Neural progenitor cell (in vitro differentiated cells): Measurements from ENCODE around the gene BAX. TPM values are rescaled to one million over a fixed set of nuclear protein-coding genes. Genes with fewer than 3 reads are reported as not detected.

ENCODE experiments used
- DNase-seq: peaks from one replicate; pipeline ENCODE4 v3.0.0-alpha.2; 2016; ENCODE audit warnings: low spot score
- H2AFZ ChIP-seq: fragments of 200-600 bp; sonication (generic); replicated peaks from 2 replicates; pipeline ENCODE4 v1.6.1; 2016; ENCODE audit warnings: antibody characterized with exemption
- H3F3A ChIP-seq: fragments of 200-600 bp; sonication (generic); 2 replicates; pipeline ENCODE4 v1.6.1; 2016; ENCODE audit warnings: antibody characterized with exemption, low read depth
- H3K27ac ChIP-seq: fragments of 200-600 bp; sonication (generic); 2 replicates; pipeline ENCODE4 v1.5.1; 2016; ENCODE audit warnings: mild to moderate bottlenecking
- H3K27me3 ChIP-seq: fragments of 200-600 bp; sonication (generic); 2 replicates; pipeline ENCODE4 v1.6.1; 2016; ENCODE audit warnings: mild to moderate bottlenecking, moderate library complexity
- H3K36me3 ChIP-seq: fragments of 200-600 bp; sonication (generic); 2 replicates; pipeline ENCODE4 v1.5.1; 2016
- H3K4me1 ChIP-seq: fragments of 200-600 bp; sonication (generic); 2 replicates; pipeline ENCODE4 v1.6.1; 2016; ENCODE audit warnings: mixed run types
- H3K4me2 ChIP-seq: fragments of 200-600 bp; sonication (generic); 2 replicates; pipeline ENCODE4 v1.6.1; 2016
- H3K4me3 ChIP-seq: fragments of 200-600 bp; sonication (generic); 2 replicates; pipeline ENCODE4 v1.5.1; 2016
- H3K79me2 ChIP-seq: fragments of 200-600 bp; sonication (generic); 2 replicates; pipeline ENCODE4 v1.6.1; 2016; ENCODE audit warnings: low read depth
- H3K9ac ChIP-seq: fragments of 200-600 bp; sonication (generic); 2 replicates; pipeline ENCODE4 v1.6.1; 2016
- H3K9me3 ChIP-seq: fragments of 200-600 bp; sonication (generic); 2 replicates; pipeline ENCODE4 v1.5.1; 2016; ENCODE audit warnings: low read depth
- H4K20me1 ChIP-seq: fragments of 200-600 bp; sonication (generic); 2 replicates; pipeline ENCODE4 v1.6.1; 2016; ENCODE audit warnings: low read depth
- H3K27ac Mint-ChIP-seq: 3 replicates; pipeline ENCODE4 v1.8.0; 2021; ENCODE audit warnings: mixed read lengths
- H3K27me3 Mint-ChIP-seq: 2 replicates; pipeline ENCODE4 v1.8.0; 2022; ENCODE audit warnings: low read depth, mild to moderate bottlenecking, inconsistent platforms, moderate library complexity, mixed read lengths; ENCODE audit not compliant: insufficient read depth
- H3K36me3 Mint-ChIP-seq: 3 replicates; pipeline ENCODE4 v1.8.0; 2021; ENCODE audit warnings: mixed read lengths
- H3K4me1 Mint-ChIP-seq: 3 replicates; pipeline ENCODE4 v1.8.0; 2021; ENCODE audit warnings: mixed read lengths
- H3K4me3 Mint-ChIP-seq: 3 replicates; pipeline ENCODE4 v1.8.0; 2021; ENCODE audit warnings: mild to moderate bottlenecking, moderate library complexity, mixed read lengths
- H3K9me3 Mint-ChIP-seq: 3 replicates; pipeline ENCODE4 v1.8.0; 2020; ENCODE audit warnings: mixed read lengths
- EZH2 ChIP-seq: fragments of 200-600 bp; sonication (generic); IDR thresholded peaks from 2 replicates; pipeline ENCODE4 v1.6.1; 2017; ENCODE audit warnings: antibody characterized with exemption, mild to moderate bottlenecking, moderate library complexity
- EZH2phosphoT487 ChIP-seq: fragments of 200-600 bp; sonication (generic); IDR thresholded peaks from 2 replicates; pipeline ENCODE4 v1.6.1; 2017; ENCODE audit warnings: antibody characterized with exemption
- total RNA-seq: library from RNA; depleted of rRNA; stranded (reverse); fragments of >200 nt; gene quantifications from 2 replicates; pipeline ENCODE4 v1.2.3, GENCODE V29; 2015; ENCODE audit warnings: low replicate concordance
- TF ChIP-seq, protein P1 (sequence below): fragments of 200-600 bp; sonication (generic); IDR thresholded peaks from 2 replicates; pipeline ENCODE4 v1.5.1; 2017; ENCODE audit warnings: antibody characterized with exemption, mild to moderate bottlenecking

The BAX gene
- total RNA-seq, 1 donor from 2014 or later: 35.8 TPM

DNA sequence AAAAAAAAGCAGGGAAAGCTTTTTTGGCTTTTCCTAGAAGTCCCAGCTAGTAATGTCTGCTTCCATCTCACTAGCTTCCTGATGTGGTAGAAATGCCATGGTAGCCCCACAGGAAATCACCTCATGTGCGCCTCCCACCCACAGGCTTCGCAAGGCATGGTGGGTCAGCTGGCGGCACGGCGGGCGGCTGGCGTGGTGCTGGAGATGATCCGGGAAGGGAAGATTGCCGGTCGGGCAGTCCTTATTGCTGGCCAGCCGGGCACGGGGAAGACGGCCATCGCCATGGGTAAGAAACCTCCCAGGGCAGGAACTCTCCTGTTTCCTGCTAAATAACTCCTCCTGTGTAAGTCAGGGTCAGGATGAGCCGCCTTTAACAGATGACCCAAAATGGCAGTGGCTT lies 49.5 kb downstream of the BAX start:
- Histone ChIP-seq H3K4me1 (peaks cover 3% of the 10 kb centered on the region), H3K79me2 (peaks cover 10% of the 10 kb centered on the region), H3K9me3 (no peaks in the 10 kb centered on the region), H3F3A (peaks cover 10% of the 10 kb centered on the region), H3K36me3 (no peaks in the 10 kb centered on the region), H4K20me1 (no peaks in the 10 kb centered on the region), H3K27me3 (no peaks in the 10 kb centered on the region), H3K4me3 (no peak overlapping the region), H3K27ac (no peak overlapping the region), H3K4me2 (no peak overlapping the region), H3K9ac (no peak overlapping the region), H2AFZ (no peak overlapping the region)
- TF ChIP-seq, protein P1, sequence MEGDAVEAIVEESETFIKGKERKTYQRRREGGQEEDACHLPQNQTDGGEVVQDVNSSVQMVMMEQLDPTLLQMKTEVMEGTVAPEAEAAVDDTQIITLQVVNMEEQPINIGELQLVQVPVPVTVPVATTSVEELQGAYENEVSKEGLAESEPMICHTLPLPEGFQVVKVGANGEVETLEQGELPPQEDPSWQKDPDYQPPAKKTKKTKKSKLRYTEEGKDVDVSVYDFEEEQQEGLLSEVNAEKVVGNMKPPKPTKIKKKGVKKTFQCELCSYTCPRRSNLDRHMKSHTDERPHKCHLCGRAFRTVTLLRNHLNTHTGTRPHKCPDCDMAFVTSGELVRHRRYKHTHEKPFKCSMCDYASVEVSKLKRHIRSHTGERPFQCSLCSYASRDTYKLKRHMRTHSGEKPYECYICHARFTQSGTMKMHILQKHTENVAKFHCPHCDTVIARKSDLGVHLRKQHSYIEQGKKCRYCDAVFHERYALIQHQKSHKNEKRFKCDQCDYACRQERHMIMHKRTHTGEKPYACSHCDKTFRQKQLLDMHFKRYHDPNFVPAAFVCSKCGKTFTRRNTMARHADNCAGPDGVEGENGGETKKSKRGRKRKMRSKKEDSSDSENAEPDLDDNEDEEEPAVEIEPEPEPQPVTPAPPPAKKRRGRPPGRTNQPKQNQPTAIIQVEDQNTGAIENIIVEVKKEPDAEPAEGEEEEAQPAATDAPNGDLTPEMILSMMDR: no peak
- TF ChIP-seq EZH2 (no peak), EZH2phosphoT487 (no peak)
- no peak overlapping the region for H3K4me3 Mint-ChIP-seq
- peaks cover 2% of the 10 kb centered on the region for H3K27me3 Mint-ChIP-seq
- H3K36me3 Mint-ChIP-seq: peaks cover 9% of the 10 kb centered on the region
- DNase-seq: no peak
- H3K27ac Mint-ChIP-seq: no peak overlapping the region
- H3K9me3 Mint-ChIP-seq: no peaks in the 10 kb centered on the region
- H3K4me1 Mint-ChIP-seq: peaks cover 10% of the 10 kb centered on the region

DNA sequence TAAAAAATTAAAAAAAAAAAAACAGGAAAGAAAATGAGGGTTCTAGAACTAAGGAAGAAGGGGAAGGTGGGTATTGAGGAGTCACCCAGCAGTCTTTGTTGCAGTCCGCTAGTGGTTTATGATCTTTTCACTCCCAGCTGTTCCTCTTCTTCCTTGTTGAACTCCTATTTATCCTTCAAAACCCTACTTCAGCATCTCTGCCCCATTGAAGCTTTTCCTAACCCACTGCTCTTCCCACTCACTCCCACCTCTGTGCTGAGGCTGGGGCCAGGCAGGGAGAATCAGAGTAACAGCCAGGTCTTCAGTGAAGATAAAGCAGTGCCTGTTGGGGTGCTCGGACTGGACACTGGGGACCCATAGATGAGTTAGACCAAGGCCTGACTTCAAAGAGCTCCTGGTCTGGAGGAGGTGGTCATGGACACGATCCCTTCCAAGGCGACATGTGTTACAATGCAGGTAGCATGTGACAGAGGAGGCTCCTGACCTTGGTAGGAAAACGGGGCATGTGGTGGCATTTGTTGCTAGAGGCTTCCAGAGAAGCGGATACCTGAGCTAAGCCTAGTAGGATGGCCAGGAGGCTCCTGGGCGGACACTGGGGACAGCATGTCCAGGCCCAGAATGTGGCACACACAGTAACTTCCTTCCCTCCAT lies 50.4 kb downstream of the BAX start:
- Histone ChIP-seq H3K9me3 (no peaks in the 10 kb centered on the region), H3K4me1 (no peaks in the 10 kb centered on the region), H3K36me3 (no peaks in the 10 kb centered on the region), H3K79me2 (peaks cover 7% of the 10 kb centered on the region), H4K20me1 (no peaks in the 10 kb centered on the region), H3K9ac (no peak overlapping the region), H3K4me3 (no peak overlapping the region), H2AFZ (no peak overlapping the region), H3F3A (peaks cover under 1% of the 10 kb centered on the region), H3K27ac (no peak overlapping the region), H3K27me3 (no peaks in the 10 kb centered on the region), H3K4me2 (no peak overlapping the region)
- Mint-ChIP-seq H3K4me1 (peaks cover under 1% of the 10 kb centered on the region), H3K4me3 (no peak overlapping the region), H3K27ac (no peak overlapping the region), H3K36me3 (peaks cover 9% of the 10 kb centered on the region), H3K27me3 (peaks cover 2% of the 10 kb centered on the region), H3K9me3 (no peaks in the 10 kb centered on the region)
- TF ChIP-seq EZH2phosphoT487 (no peak), EZH2 (no peak)
- TF ChIP-seq, protein P1: no peak
- no peak for DNase-seq

DNA sequence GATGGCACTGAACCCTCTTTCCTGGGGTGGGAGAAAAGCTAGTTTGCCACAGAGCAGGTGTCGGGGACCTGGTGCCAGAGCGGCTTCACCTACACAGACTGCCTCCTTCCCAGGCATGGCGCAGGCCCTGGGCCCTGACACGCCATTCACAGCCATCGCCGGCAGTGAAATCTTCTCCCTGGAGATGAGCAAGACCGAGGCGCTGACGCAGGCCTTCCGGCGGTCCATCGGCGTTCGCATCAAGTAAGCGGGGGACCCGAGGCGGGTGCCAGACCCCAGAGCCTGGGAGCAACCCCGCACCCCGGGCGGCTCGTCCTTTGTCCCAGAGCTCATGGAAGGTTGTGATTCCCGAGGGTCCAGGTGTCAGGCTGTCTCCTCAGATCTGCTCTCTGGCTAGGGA lies 52.2 kb downstream of the BAX start:
- H3K36me3 ChIP-seq: no peaks in the 10 kb centered on the region
- no peaks in the 10 kb centered on the region for H3K4me1 Mint-ChIP-seq
- H3K27ac ChIP-seq: no peak overlapping the region

More for the DNA sequence above, 52.2 kb downstream of the BAX start:
- no peaks in the 10 kb centered on the region for H4K20me1 ChIP-seq
- H3K4me1 ChIP-seq: no peaks in the 10 kb centered on the region
- no peak overlapping the region for H3K4me3 ChIP-seq
- Mint-ChIP-seq H3K36me3 (peaks cover 12% of the 10 kb centered on the region), H3K9me3 (no peaks in the 10 kb centered on the region), H3K4me3 (no peak overlapping the region), H3K27me3 (no peaks in the 10 kb centered on the region), H3K27ac (no peak overlapping the region)
- no peak overlapping the region for H3K9ac ChIP-seq
- H3K4me2 ChIP-seq: no peak overlapping the region
- TF ChIP-seq, protein P1: no peak
- no peak for TF ChIP-seq EZH2
- TF ChIP-seq EZH2phosphoT487: no peak
- H2AFZ ChIP-seq: no peak overlapping the region
- no peaks in the 10 kb centered on the region for H3K79me2 ChIP-seq
- H3K9me3 ChIP-seq: no peaks in the 10 kb centered on the region
- no peak for DNase-seq
- no peaks in the 10 kb centered on the region for H3F3A ChIP-seq
- no peaks in the 10 kb centered on the region for H3K27me3 ChIP-seq
